ENCODE measurements around the gene PRRX2. TPM values are rescaled to one million over a fixed set of nuclear protein-coding genes. Genes with fewer than 3 reads are reported as not detected.
"Not testable (repeated sequence)": the region's sequence is repeated elsewhere in the genome, so short reads cannot be mapped to it uniquely, and the experiment has no call there.

PRRX2 gene
- polyA plus RNA-seq, 4 donors, result 0.98 to 2.6 (median 1.5) TPM

DNA sequence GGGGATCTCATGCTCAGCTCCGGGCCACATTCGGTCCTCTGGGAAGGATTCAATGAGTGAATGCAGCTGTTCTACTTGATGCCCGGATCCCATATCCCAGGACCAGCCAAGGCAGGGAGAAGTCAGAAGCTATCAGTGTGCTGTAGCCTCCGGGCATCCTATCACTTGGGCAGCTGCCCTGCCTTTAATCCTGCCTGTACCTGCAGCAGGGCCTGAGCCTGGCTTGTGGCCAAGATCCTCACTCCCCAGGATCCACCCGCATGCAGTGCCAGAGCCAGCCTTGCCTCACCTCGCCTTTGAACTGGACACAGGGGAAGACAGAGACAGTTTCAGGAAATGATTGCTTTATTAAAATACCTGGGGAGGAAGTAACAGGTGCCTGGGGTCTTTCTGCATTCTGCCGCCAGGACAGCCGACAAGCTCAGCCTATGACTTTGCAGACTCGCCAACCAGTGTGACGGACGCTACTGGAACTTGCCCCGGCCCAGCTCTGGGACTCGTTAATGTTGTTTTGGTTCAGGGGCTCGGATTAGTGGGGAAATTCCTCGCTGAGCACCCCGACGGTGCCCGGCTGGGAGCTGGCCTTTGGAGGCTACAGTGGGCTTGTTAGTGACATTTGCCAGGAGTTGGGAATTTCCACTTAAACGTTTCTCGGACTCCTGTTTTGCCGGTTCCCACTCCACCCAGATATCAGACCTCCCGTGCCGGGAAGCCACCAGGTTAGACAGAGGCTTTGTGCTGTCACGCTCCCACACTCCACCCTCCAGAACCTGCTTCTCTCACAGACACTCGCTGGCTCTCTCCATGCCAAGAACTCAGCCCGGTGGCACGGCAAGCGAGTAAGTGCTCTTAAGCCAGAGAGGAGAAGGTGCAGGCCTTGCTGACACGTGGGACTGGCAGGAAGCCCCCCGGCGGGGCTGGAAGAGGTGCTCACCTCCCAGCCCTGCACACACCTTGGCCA is 86.7 kb downstream of the PRRX2 start:
- no peak for DNase-seq (ENCODE audit: low read depth in 4 of 4, low spot score in 3 of 4)

DNA sequence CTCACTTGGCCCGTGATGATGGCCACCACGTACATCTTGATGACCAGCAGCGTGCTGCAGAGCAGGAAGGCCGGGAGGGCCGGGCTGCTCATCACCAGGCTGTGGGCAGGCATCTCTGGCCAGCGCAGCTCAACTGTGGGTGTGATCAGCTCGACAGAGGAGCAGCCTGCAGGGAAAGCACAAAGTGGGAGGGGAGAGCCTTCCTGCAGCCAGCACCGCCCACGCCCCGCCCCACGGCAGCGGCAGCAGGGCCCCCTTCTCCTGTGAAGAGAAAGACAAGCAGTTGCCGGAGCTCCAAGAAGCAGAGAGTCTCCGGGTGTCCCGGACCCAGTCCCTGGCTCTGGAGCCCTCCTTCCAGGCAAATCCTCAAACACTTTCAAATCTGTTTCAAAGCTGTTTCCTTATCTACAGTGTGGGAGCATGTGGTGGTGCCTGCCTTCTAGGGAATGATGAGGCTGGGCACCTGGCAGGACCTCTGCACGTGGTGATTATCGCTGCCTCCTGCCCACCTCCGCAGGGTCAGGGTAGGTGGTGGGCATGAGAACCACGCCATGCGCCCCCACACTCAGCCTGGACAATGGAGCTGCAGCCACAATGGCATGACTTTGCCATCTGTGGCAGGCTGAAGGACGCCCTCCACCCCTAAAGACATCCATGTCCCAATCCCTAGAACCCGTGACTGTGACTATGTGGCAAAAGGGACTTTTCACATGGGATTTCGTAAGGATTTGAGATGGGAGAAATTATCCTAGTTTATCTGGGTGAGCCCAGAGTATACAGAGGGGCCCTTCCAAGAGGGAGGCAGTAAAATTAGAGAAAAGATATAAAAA is 87.7 kb downstream of the PRRX2 start, which contains the start of gene PTGES:
TSS of gene PTGES (minus strand) at position 143 of the 830 bp plus-strand sequence. CDS start at position 113, 30 bp downstream.
- DNase-seq (ENCODE audit: low read depth in 4 of 4, low spot score in 3 of 4), result peak in 1 of 4 donors; percentile 45

DNA sequence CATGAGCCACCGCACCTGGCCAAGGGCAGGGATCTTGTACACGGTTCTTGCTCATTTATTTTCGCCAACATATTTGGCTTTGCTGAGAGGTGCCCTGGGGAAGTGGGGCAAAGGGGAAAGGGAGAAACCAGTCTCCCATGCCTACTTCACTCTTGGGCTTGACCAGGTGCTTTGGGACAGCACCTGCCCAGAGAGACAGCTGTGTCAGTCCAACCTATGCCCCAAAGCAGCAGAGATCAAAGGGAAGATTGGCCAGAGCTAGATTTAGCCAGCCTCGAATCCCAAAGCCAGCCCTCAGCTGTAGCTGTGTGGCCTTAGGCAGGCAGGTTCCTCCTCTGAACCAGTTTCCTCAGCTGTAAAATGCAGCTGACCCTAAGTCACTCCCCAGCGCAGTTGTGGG is 89.7 kb downstream of the PRRX2 start:
- no peak for DNase-seq (ENCODE audit: low read depth in 4 of 4, low spot score in 3 of 4)

DNA sequence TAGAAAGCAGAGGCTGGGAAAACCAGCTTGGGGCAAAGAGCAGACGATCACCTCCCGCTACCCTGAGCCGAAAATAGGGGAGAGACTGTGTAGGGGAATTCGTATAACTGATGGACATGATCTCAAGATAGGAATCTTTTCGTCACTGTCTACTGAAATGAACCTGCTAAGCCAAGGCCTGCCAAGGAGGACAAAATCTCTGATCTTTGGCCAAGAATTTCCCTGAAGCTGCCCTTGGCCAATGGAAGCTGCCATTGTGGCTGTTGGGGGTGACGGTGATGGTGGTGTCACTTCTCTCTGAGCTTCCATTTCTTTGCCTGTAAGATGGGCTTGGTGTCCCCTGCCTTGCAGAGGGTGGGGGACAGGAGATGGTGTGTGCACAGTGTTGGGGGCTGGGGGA is 90.7 kb downstream of the PRRX2 start:
- DNase-seq (ENCODE audit: low read depth in 4 of 4, low spot score in 3 of 4), result no peak

DNA sequence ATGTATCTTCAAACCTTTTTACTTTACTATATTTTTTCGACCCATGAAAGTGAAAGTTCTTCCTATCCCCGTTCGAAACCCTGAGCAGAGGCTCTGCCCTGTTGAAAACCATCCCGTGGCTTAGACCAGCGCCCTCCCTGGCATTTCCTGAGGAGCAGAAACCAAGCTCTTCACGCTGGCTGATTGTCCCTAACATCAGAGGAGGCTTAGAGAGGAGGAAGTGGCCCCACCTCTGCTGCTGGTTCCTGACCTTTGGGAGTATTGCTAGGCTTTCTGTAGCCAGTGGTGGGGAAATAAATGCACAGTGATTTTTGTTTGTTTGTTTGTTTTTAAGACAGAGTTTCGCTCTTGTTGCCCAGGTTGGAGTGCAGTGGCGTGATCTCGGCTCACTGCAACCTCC is 91.6 kb downstream of the PRRX2 start:
- no peak for DNase-seq (ENCODE audit: low read depth in 4 of 4, low spot score in 3 of 4)

DNA sequence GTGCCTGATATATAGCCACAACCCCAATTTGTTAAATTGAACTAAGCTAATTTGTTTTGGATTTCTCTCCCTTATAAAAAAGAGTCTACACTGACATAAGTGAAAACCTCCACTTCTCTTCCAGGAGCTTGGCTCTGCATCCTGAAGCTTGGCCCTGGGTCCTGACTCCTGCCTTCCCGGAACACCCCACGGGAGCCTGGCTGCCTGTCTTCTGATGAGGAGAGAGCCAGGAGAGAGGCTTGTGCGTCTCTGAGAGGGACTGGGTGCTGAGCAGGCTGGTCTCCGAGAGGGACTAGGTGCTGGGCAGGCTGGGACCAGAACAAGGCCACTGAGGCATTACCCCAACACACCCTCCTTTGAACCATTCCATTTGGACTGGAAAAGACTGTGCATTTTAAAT is 93.9 kb downstream of the PRRX2 start:
- no peak for DNase-seq (ENCODE audit: low read depth in 4 of 4, low spot score in 3 of 4)

DNA sequence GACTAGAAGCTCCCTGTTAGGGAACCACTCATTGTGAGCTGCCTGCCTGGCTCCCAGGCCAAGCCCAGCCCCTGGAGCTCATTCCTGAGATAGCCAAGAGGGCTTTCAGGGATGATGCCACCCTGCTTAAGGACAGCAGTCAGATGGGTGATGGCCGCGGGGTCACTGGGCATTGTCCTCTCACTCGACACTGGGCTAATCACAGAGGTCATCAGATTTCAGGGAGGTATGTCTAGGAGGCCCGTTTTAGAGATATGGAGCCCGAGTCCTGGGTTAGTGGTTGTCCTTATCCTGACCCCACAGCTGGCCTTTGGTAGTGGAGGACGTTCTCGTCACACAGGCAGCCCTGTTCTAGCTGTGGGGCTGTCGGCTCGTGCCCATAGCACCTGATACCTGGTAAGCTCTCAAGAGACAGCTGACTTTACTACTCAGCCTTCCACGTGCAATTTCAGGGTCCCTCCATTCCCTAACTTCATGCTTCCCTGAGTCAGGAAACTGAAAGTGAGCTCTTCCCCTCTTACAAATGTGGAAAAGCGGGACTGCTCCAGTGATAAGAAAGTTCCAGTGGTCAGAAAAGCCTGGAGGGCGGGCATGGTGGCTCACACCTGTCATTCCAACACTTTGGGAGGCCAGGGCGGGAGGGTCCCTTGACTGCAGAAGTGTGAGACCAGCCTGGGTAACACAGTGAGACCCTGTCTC is 94.5 kb downstream of the PRRX2 start:
- DNase-seq (ENCODE audit: low read depth in 4 of 4, low spot score in 3 of 4), result no peak

DNA sequence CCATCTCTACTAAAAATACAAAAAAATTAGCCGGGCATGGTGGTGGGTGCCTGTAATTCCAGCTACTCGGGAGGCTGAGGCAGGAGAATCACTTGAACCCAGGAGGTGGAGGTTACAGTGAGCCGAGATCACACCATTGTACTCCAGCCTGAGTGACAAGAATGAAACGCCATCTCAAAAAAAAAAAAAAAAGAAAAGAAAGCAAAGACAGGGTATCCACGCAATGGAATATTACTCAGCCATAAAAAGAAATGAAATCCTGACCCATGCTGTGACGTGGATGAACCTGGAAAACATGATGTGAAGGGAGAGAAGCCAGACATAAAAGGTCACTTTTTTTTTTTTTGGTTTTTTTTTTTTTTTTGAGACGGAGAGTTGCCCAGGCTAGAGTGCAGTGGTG is 95.3 kb downstream of the PRRX2 start:
- not testable (repeated sequence) for DNase-seq (ENCODE audit: low read depth in 4 of 4, low spot score in 3 of 4)

DNA sequence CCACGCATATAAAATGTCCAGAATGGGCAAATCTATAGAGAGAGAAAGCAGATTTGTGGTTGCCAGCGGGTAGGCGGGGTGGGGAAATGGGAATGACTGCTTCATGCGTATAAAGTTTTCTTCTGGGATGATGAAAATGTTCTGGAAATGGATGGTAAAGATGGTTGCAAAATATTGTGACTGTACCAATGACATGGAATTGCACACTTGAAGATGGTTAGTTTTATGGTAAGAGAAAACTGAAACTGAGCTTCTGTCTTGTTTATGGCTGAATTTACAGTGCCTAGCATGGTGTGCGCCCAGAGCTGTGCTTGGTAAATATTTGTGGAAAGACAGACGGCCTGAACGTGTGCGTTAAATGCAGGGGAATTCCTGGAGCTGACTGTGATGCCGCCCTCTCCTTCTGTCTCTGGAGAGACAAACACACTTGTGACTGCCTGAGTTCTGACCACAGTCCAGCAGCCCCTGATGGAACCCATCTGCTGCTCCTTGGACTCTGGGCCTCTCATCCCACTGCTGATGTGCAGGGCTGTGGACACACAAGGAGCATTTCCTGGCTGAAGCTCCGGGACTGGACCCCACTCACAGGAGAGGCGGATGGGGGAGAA is 96.0 kb downstream of the PRRX2 start:
- peak in 2 of 4 donors; percentile 57 to 66 for DNase-seq (ENCODE audit: low read depth in 4 of 4, low spot score in 3 of 4)

DNA sequence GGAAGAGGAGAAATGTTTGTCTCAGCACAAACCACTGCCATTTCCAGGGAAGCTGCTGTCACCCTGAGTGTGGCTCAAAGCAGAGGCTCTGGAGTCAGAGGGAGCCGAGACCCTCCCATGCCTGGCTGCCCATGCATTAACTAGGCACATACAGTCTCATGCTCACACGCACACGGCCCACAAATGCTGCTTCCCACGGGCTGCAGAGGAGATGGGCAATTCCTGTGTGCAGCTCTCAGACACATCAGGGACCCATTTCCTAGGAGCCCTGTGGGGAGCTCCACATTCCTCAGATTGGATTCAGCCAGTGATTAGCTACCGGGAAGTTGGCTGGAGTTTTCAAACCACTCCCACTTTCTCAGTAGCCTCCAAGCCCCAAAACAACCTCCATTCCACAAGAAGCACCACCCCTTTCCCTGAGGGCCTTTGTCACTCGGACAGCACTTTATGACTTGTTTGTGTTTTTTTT is 96.5 kb downstream of the PRRX2 start:
- no peak for DNase-seq (ENCODE audit: low read depth in 4 of 4, low spot score in 3 of 4)

DNA sequence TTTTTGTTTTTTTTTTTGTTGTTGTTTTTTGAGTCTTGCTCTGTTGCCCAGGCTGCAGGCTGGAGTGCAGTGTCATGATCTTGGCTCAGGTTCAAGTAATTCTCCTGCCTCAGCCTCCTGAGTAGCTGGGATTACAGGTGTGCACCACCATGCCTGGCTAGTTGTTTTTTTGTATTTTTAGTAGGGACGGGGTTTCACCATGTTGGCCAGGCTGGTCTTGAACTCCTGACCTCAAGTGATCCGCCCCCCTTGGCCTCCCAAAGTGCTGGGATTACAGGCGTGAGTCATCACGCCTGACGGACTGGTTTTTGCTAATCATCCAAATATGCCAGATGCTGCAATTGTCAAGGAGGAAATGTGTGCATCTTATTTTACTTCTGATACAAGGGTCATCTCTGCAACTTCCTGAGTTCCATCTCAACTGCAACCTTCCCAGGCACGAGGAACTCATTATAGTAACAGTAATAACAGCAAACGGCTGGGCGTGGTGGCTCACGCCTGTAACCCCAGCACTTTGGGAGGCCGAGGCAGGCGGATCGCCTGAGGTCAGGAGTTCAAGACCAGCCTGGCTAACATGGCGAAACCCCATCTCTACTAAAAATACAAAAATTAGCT is 97.0 kb downstream of the PRRX2 start:
- DNase-seq (ENCODE audit: low read depth in 4 of 4, low spot score in 3 of 4), result not testable (repeated sequence)

DNA sequence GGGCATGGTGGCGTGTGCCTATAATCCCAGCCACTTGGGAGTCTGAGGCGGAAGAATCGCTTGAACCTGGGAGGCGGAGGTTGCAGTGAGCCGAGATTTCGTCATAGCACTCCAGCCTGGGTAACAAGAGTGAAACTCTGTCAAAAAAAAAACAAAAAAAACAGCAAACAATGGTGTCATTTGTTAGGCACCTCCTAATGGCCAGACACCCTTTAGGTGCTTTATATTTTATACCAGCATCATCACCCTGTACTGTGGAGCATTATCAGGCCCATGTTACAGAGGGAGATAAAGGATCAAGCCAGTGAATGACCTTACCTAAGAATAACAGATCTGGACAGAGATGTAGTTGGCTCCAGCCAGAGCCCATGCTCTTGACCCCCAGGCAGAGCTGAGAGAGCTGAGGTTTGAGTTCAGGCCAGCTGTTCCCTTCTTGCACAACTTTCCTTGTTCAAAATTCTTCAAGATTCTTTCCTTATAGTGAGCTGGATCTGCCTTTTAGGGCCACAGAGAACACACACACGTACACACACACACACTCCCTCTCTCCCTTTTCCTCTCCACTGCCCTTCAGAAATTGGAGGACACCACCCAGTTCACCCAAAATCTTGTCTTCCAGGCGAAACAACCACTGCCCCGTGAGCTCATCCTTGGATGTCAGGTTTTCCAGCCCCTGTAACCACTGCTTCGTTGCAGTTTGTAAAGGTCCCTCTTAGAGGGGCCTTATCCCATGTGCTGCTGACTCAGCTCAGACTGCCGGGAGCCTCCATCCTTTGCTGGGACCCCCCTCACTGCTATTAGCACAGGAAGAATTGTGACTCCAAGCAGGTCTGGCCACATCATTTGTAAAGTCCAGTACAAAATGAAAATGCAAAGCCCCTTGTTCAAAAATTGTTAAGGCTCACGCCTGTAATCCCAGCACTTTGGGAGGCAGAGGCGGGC is 97.8 kb downstream of the PRRX2 start:
- DNase-seq (ENCODE audit: low read depth in 4 of 4, low spot score in 3 of 4), result no peak

DNA sequence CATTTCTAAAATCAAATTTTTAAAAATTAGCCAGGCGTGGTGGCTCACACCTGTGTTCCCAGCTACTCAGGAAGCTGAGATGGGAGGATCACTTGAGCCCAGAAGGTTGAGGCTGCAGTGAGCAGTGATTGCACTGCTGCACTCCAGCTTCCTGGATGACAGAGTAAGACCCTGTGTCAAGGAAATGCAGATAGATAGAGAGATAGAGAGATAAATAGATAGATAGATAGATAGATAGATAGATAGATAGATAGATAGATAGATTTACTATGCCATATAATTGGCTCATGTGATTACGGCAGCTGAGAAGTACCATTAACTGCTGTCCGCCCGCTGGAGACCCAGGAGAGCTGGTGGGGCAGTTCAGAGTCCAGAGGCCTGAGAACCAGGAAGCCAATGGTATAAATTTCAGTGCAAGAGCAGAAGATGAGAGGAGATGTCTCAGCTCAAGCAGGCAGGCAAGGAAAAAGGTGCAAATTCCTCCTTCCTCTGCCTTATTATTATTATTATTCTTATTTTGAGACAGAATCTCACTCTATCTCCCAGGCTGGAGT is 100.4 kb downstream of the PRRX2 start:
- DNase-seq (ENCODE audit: low read depth in 4 of 4, low spot score in 3 of 4), result no peak

DNA sequence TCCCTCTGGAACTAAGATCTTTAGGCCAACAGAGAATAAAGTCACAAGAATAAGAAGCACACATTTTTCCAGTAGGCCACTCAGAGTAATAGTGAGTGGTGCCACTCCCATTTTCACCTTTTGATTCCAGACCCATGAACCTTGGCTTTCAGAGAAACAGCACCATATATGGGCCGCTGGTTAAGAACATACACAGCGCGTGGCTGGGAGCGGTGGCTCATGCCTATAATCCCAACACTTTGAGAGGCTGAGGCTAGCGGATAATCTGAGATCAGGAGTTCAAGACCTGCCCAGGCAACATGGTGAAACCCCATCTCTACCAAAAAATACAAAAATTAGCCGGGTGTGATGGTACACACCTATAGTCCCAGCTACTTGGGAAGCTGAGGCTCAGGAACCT is 103.0 kb downstream of the PRRX2 start:
- no peak for DNase-seq (ENCODE audit: low read depth in 4 of 4, low spot score in 3 of 4)

DNA sequence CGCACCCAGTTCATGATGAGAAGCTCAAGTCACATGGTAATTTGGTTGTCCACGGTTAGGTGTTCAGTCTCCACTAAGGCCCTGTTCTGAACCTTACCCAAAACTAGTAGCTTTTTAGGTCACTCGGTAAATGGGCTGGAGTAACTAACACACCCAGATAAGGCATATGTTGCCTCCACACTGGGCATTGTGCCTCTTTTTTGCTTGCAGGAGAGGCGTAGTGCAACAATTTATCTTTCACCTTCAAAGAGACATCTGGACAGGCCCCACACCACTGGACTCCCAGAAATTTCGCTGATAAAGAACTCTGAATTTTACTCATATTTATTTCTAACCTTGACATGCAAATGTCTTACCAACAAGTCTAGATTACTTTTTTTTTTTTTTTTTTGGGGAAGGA is 104.2 kb downstream of the PRRX2 start:
- DNase-seq (ENCODE audit: low read depth in 4 of 4, low spot score in 3 of 4), result no peak

DNA sequence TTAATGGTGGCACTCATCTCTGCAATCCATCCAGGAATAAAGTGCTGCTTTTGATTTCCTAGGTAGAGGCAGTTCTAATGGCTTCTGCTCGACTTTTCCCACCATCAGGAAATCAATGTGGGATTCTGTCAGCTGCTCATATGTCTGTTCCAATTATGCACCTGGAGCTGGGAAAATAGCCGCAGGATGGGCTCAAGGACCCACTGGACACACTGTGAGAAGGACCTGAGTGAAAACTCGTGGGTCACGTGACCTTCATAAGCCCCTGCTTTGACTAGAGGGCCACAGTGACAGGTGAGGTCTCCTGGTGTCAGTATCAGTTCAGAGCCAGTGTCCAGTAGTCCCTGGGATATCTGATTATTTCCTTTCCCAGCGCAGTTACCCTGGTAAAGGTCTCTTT is 105.3 kb downstream of the PRRX2 start:
- DNase-seq (ENCODE audit: low read depth in 4 of 4, low spot score in 3 of 4), result no peak

Measured in left renal pelvis (tissue), 4 donors.